Mucosa of descending colon (tissue), 3 donors: ENCODE measurements around the gene SLC9A3. TPM values are rescaled to one million over a fixed set of nuclear protein-coding genes. Genes with fewer than 3 reads are reported as not detected.

Experiments
- ATAC-seq: fragments of 200-7000 bp; cut with Tn5 transposase; one replicate; pipeline ENCODE4 v1.9.1; 2020; ENCODE audit warnings: mild to moderate bottlenecking, moderate library complexity
- DNase-seq, 3 donors: peaks; one replicate each; pipeline ENCODE4 v3.0.0-alpha.2; 2020
- H3K36me3 ChIP-seq: fragments of 200-600 bp; one replicate; pipeline ENCODE4 v1.8.0; 2021; ENCODE audit warnings: low read depth, mild to moderate bottlenecking
- H3K4me1 ChIP-seq: fragments of 200-600 bp; one replicate; pipeline ENCODE4 v1.8.0; 2021; ENCODE audit warnings: low read depth, mild to moderate bottlenecking
- H3K4me3 ChIP-seq: fragments of 200-600 bp; one replicate; pipeline ENCODE4 v1.8.0; 2021; ENCODE audit warnings: mild to moderate bottlenecking
- H3K9me3 ChIP-seq: fragments of 200-600 bp; one replicate; pipeline ENCODE4 v1.8.0; 2021; ENCODE audit warnings: mild to moderate bottlenecking
- intact Hi-C, 2 donors: fragments of 100-400 bp; cut with DNase I in 1 of 2; cut with micrococcal nuclease in 1 of 2; formaldehyde crosslinking; loops; one replicate each; pipeline versions ENCODE4 v1.11.0 to v1.11.1; 2022; cut with DNase I, micrococcal nuclease
- total RNA-seq, 3 donors: library from RNA; stranded (reverse); fragmentation: NEBNext Ultra II Directional in 2 of 3; extraction: Animal tissue kit (Norgen Biotek cat#: 25700) in 2 of 3; gene quantifications; one replicate each; pipeline versions ENCODE4 v1.2.1 to v1.2.4, GENCODE V29; 2021 to 2023
- TF ChIP-seq, protein P1 (sequence below): fragments of 200-600 bp; IDR thresholded peaks from one replicate; pipeline ENCODE4 v1.8.0; 2022; ENCODE audit warnings: antibody characterized with exemption, mild to moderate bottlenecking
- donor health status: DM: no; HTN: no; CAD: no; lungs with moderate emphysema.
- donor health status: DM: no; HTN: no; CAD: no.
- donor health status: DM: no; HTN: yes; CAD: no.

SLC9A3 gene
- total RNA-seq, 3 donors from 2014 or later, result 29.2 to 272 (median 77.7) TPM

GRCh38 chr5:482021-482420 lies 42.2 kb downstream of the SLC9A3 start:
- intact Hi-C loops, result no loop called here
- Histone ChIP-seq H3K4me3 (no peak overlapping the region), H3K36me3 (no peaks in the 10 kb centered on the region), H3K9me3 (no peaks in the 10 kb centered on the region), H3K4me1 (peaks cover 4% of the 10 kb centered on the region)
- DNase-seq (no peak), ATAC-seq (no peak)
- TF ChIP-seq, protein P1, sequence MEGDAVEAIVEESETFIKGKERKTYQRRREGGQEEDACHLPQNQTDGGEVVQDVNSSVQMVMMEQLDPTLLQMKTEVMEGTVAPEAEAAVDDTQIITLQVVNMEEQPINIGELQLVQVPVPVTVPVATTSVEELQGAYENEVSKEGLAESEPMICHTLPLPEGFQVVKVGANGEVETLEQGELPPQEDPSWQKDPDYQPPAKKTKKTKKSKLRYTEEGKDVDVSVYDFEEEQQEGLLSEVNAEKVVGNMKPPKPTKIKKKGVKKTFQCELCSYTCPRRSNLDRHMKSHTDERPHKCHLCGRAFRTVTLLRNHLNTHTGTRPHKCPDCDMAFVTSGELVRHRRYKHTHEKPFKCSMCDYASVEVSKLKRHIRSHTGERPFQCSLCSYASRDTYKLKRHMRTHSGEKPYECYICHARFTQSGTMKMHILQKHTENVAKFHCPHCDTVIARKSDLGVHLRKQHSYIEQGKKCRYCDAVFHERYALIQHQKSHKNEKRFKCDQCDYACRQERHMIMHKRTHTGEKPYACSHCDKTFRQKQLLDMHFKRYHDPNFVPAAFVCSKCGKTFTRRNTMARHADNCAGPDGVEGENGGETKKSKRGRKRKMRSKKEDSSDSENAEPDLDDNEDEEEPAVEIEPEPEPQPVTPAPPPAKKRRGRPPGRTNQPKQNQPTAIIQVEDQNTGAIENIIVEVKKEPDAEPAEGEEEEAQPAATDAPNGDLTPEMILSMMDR, result no peak

DNA sequence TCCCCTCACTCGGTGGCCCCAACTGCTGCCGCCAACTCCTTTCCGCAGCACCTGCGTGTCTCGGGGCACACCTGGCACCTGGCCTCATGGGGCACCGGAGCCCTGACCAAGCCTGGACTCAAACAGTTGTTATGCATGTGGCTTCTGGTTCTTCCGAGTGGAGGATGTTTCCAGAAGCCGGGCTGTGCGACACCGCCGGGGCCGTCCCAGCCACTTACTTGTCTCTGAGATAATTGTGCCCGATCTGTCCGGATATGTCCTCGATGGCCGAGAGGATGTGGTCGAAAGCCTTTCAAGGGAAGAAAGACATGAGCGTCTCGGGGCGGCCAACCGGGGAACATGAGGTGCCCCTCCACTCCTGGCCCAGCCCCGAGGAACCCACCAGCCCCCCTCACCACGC lies 42.9 kb downstream of the SLC9A3 start:
- Histone ChIP-seq H3K9me3 (no peaks in the 10 kb centered on the region), H3K36me3 (no peaks in the 10 kb centered on the region), H3K4me1 (peaks cover 4% of the 10 kb centered on the region), H3K4me3 (no peak overlapping the region)
- TF ChIP-seq, protein P1, result no peak
- DNase-seq (no peak), ATAC-seq (no peak)
- intact Hi-C loops, result no loop called here

DNA sequence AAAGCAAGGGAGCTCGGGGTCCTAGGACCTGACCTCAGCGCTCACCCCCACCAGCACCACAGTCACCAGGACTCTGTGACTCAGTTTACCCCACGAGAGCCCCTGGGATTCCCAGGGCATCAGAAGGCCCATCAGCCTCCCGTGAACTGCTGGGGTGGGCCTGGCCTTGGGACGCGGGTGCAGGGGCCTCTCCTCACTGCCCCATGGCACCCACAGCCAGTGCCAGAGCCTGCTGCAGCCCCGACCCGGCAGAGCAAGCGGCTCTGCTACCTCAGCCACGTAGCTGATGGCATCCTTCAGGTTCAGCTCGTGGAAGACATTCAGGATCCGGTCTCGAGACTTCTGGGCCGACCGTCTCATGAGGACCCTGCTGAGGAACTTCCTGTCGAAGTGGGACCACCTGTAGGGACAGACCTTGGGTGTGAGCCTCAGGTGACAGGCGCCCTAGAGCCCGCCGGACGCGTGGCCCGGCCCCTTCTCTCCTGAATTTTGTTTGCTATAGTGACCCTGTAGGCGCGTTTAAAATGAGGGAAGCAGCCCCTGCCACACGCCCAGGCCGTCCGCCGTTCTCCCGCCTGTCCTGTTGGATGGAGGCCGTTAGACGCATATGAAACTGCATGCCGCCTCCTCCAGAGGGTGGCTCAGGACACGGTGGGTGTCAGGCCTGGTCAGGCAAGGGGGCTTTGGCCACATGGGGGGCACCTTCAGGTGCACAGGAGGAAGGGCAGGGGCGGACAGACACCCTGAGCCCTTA lies 44.5 kb downstream of the SLC9A3 start:
- H3K36me3 ChIP-seq, result no peaks in the 10 kb centered on the region
- peaks cover 8% of the 10 kb centered on the region for H3K4me1 ChIP-seq
- intact Hi-C loops, result no loop called here
- no peak overlapping the region for H3K4me3 ChIP-seq
- TF ChIP-seq, protein P1, result no peak
- no peaks in the 10 kb centered on the region for H3K9me3 ChIP-seq
- ATAC-seq (no peak), DNase-seq (no peak)

GRCh38 chr5:478982-479535 lies 45.2 kb downstream of the SLC9A3 start:
- TF ChIP-seq, protein P1, result no peak
- peaks cover 9% of the 10 kb centered on the region for H3K4me1 ChIP-seq
- no peaks in the 10 kb centered on the region for H3K36me3 ChIP-seq
- H3K9me3 ChIP-seq, result no peaks in the 10 kb centered on the region
- intact Hi-C loops, result no loop called here
- no peak overlapping the region for H3K4me3 ChIP-seq
- no peak for DNase-seq
- ATAC-seq, result no peak

- Histone ChIP-seq H3K4me1 (peaks cover 9% of the 10 kb centered on the region), H3K36me3 (no peaks in the 10 kb centered on the region), H3K4me3 (no peak overlapping the region), H3K9me3 (no peaks in the 10 kb centered on the region)
- ATAC-seq (no peak), DNase-seq (no peak)
- intact Hi-C loops, result no loop called here
- TF ChIP-seq, protein P1, result no peak
Observed at GRCh38 chr5:478369-478981, 45.8 kb downstream of the SLC9A3 start.
